UCSD-AML1 (cell line): ENCODE measurements around the gene FOXB2.

Experiments used
- DNase-seq: peaks from one replicate; lab custom pipeline; 2025; ENCODE audit not compliant: unreplicated experiment; lab: John Stamatoyannopoulos, UW

The FOXB2 gene

GRCh38 chr9:77063645-77064285 is 44.3 kb downstream of the FOXB2 start:
- no peak for DNase-seq

- no peak for DNase-seq
Measured at GRCh38 chr9:77066388-77066787, 46.9 kb downstream of the FOXB2 start.
